ENCODE results near the gene CDHR1. TPM values are rescaled to one million over a fixed set of nuclear protein-coding genes. Genes with fewer than 3 reads are reported as not detected.

Gene CDHR1
- polyA plus RNA-seq, 3 donors = 0.54 to 0.73 (median 0.73) TPM

Other genes starting within 250 kb of the CDHR1 start
- gene GHITM, start 55.0 kb upstream of the CDHR1 start, polyA plus RNA-seq (ENCODE audit: insufficient read length in 3 of 3) = 100 to 1,000 TPM; 163 to 183 (median 167) TPM
- under 1 TPM; 0.17 to 0.53 (median 0.40) TPM for gene GPR15LG, start 20.7 kb upstream of the CDHR1 start, polyA plus RNA-seq (ENCODE audit: insufficient read length in 3 of 3)
- not detected for gene LRIT2, start 31.0 kb downstream of the CDHR1 start, polyA plus RNA-seq (ENCODE audit: insufficient read length in 3 of 3)
- gene LRIT1, start 47.0 kb downstream of the CDHR1 start, polyA plus RNA-seq (ENCODE audit: insufficient read length in 3 of 3) = not detected
- gene RGR, start 50.5 kb downstream of the CDHR1 start, polyA plus RNA-seq (ENCODE audit: insufficient read length in 3 of 3) = under 1 TPM in 1 of 3 donors, not detected in 2; 0.23 TPM
- 10 to 100 TPM; 25.9 to 28.6 (median 28.6) TPM for gene CCSER2, start 134.1 kb downstream of the CDHR1 start, polyA plus RNA-seq (ENCODE audit: insufficient read length in 3 of 3)